Cardiac muscle cell (in vitro differentiated cells and primary cell): ENCODE data around the gene TPRG1L. TPM values are rescaled to one million over a fixed set of nuclear protein-coding genes. Genes with fewer than 3 reads are reported as not detected.

Experiments used
- DNase-seq, 2 donors: peaks; one replicate each; pipeline versions ENCODE4 v3.0.0 to v3.0.0-alpha.2; 2010 to 2017; ENCODE audit warnings: low read depth in 1 of 2, low spot score in 1 of 2
- H3K27ac ChIP-seq: fragments of 200-600 bp; sonication (generic); 2 replicates; pipeline ENCODE4 v1.5.1; 2016
- H3K27me3 ChIP-seq: fragments of 200-600 bp; sonication (generic); 2 replicates; pipeline ENCODE4 v1.6.0; 2016; ENCODE audit warnings: control low read depth
- H3K36me3 ChIP-seq: fragments of 200-600 bp; sonication (generic); 2 replicates; pipeline ENCODE4 v1.5.1; 2016; ENCODE audit warnings: control low read depth
- H3K4me1 ChIP-seq: fragments of 200-600 bp; sonication (generic); 2 replicates; pipeline ENCODE4 v1.8.1; 2017; ENCODE audit warnings: low read depth, mild to moderate bottlenecking, mixed run types
- H3K4me3 ChIP-seq: fragments of 200-600 bp; sonication (generic); 2 replicates; pipeline ENCODE4 v1.5.1; 2016; ENCODE audit warnings: mild to moderate bottlenecking
- H3K9me3 ChIP-seq: fragments of 200-600 bp; sonication (generic); 2 replicates; pipeline ENCODE4 v1.5.1; 2017; ENCODE audit warnings: low read depth, mild to moderate bottlenecking, control low read depth
- CTCF ChIP-seq: IDR thresholded peaks from 2 replicates; pipeline ENCODE4 v1.5.1; 2012; ENCODE audit warnings: low read depth, mild to moderate bottlenecking, low read length
- polyA plus RNA-seq: library from polyadenylated mRNA; unstranded; fragments of >200 nt; fragmentation: Nextera tagmentation; extraction: Ambion mirVana; gene quantifications from 2 replicates; pipeline ENCODE4 v1.2.1, GENCODE V29; 2016
- total RNA-seq: library from RNA; depleted of rRNA; stranded (reverse); fragments of >200 nt; gene quantifications from 2 replicates; pipeline ENCODE4 v1.2.3, GENCODE V29; 2016

Gene TPRG1L
- total and polyA plus RNA-seq, 2 experiments from 2014 or later = 9.3 to 32.3 TPM

GRCh38 chr1:3659093-3659492 is 34.3 kb downstream of the TPRG1L start:
- H3K4me1 ChIP-seq = no peaks in the 10 kb centered on the region
- no peak overlapping the region for H3K4me3 ChIP-seq
- H3K36me3 ChIP-seq = no peaks in the 10 kb centered on the region
- peaks cover 66% of the 10 kb centered on the region for H3K27me3 ChIP-seq
- no peak overlapping the region for H3K27ac ChIP-seq
- no peak for DNase-seq
- no peak for TF ChIP-seq CTCF
- H3K9me3 ChIP-seq = no peaks in the 10 kb centered on the region

DNA sequence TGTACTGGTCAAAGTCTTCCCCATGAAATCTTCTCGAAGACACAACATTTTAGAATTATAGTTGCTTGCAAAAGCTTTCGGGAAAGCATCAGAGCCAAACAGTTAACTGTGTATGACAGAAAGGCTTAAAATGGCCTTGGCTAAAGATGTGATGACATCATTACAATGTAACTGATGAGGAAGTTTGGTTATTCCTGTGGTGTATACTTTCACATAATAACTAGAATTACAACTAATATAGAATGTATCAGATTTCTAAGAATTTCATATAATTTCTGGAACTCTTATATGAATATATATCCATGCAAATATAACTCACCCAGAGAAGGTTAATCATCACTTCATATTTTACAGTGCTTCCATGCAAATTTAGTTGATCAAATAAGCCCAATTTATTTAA is 35.9 kb downstream of the TPRG1L start:
- no peaks in the 10 kb centered on the region for H3K9me3 ChIP-seq
- DNase-seq = no peak
- no peak overlapping the region for H3K27ac ChIP-seq
- no peaks in the 10 kb centered on the region for H3K36me3 ChIP-seq
- H3K27me3 ChIP-seq = peaks cover 50% of the 10 kb centered on the region
- H3K4me1 ChIP-seq = no peaks in the 10 kb centered on the region
- no peak overlapping the region for H3K4me3 ChIP-seq
- no peak for TF ChIP-seq CTCF

GRCh38 chr1:3661631-3662030 is 36.8 kb downstream of the TPRG1L start:
- TF ChIP-seq CTCF = no peak
- Histone ChIP-seq H3K36me3 (no peaks in the 10 kb centered on the region), H3K4me1 (no peaks in the 10 kb centered on the region), H3K9me3 (no peaks in the 10 kb centered on the region), H3K27ac (no peak overlapping the region), H3K27me3 (peaks cover 41% of the 10 kb centered on the region), H3K4me3 (no peak overlapping the region)
- no peak for DNase-seq

DNA sequence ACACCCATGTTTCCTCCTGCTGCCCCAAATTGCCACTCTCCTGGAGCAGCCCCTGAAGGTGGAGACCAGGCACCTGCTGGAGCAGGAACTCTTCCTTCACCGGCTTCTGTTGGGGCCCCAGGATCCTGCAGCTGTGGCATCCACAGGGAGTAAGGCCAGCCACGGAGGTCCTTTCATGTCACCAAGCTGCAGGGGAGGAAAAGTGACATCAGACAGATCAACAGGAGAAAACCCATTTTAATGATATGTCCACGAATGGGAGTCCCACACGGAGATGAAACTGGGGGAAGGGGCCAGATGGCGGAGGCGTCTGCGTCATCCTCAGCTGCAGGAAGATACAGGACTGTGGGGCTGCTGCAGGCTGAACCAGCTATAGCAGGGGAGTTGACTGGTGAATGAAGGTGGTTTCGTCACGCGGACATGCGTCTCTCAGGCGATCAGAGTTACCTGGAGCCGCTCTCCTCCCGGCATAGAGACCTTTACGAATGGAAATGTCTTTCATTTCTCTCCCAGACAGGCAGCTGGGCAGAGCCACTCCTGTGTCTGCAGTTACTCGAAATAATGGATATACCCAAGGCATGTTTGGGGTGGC is 37.4 kb downstream of the TPRG1L start:
- no peaks in the 10 kb centered on the region for H3K36me3 ChIP-seq
- H3K4me3 ChIP-seq = no peak overlapping the region
- H3K27ac ChIP-seq = no peak overlapping the region
- no peak for TF ChIP-seq CTCF
- H3K9me3 ChIP-seq = no peaks in the 10 kb centered on the region
- H3K27me3 ChIP-seq = peaks cover 35% of the 10 kb centered on the region
- DNase-seq = no peak
- H3K4me1 ChIP-seq = no peaks in the 10 kb centered on the region

GRCh38 chr1:3663999-3664699 is 39.3 kb downstream of the TPRG1L start:
- DNase-seq = no peak

More at GRCh38 chr1:3663999-3664699, 39.3 kb downstream of the TPRG1L start:
- no peaks in the 10 kb centered on the region for H3K36me3 ChIP-seq
- H3K4me1 ChIP-seq = no peaks in the 10 kb centered on the region
- peaks cover 27% of the 10 kb centered on the region for H3K27me3 ChIP-seq
- TF ChIP-seq CTCF = no peak
- H3K9me3 ChIP-seq = no peaks in the 10 kb centered on the region
- H3K27ac ChIP-seq = no peak overlapping the region
- no peak overlapping the region for H3K4me3 ChIP-seq
